Lower lobe of right lung (tissue), 2 donors: ENCODE results near the gene MLXIP. TPM values are rescaled to one million over a fixed set of nuclear protein-coding genes. Genes with fewer than 3 reads are reported as not detected.

ENCODE experiments used
- ATAC-seq, 2 donors: fragments of 200-7000 bp; cut with Tn5 transposase; one replicate each; pipeline ENCODE4 v1.9.1; 2020 to 2022; ENCODE audit warnings: mild to moderate bottlenecking in 2 of 2, moderate library complexity in 2 of 2
- DNase-seq: peaks from one replicate; pipeline ENCODE4 v3.0.0-alpha.2; 2020
- H3K27ac ChIP-seq: fragments of 200-600 bp; one replicate; pipeline ENCODE4 v1.8.0; 2022
- H3K27me3 ChIP-seq: fragments of 200-600 bp; one replicate; pipeline ENCODE4 v1.8.0; 2022; ENCODE audit warnings: low read depth
- H3K36me3 ChIP-seq: fragments of 200-600 bp; one replicate; pipeline ENCODE4 v1.8.0; 2022; ENCODE audit warnings: mild to moderate bottlenecking
- H3K4me1 ChIP-seq: fragments of 200-600 bp; one replicate; pipeline ENCODE4 v1.8.0; 2022
- H3K4me3 ChIP-seq: fragments of 200-600 bp; one replicate; pipeline ENCODE4 v1.8.0; 2022; ENCODE audit warnings: mild to moderate bottlenecking
- H3K9me3 ChIP-seq: fragments of 200-600 bp; one replicate; pipeline ENCODE4 v1.8.0; 2022
- intact Hi-C: fragments of 100-400 bp; cut with DNase I; formaldehyde crosslinking; loops from one replicate; pipeline ENCODE4 v1.11.0; 2022
- total RNA-seq: library from RNA; stranded (reverse); fragmentation: NEBNext Ultra II Directional; extraction: Animal tissue kit (Norgen Biotek cat#: 25700); gene quantifications from one replicate; pipeline ENCODE4 v1.2.1, GENCODE V29; 2021
- TF ChIP-seq, protein P1 (sequence below): fragments of 200-600 bp; IDR thresholded peaks from one replicate; pipeline ENCODE4 v1.8.0; 2022; ENCODE audit warnings: antibody characterized with exemption, mild to moderate bottlenecking
- donor health status: DM: no; HTN: yes; CAD: no; lungs with severe emphysema.

MLXIP gene
- total RNA-seq, 1 donor from 2014 or later: 55.9 TPM

DNA sequence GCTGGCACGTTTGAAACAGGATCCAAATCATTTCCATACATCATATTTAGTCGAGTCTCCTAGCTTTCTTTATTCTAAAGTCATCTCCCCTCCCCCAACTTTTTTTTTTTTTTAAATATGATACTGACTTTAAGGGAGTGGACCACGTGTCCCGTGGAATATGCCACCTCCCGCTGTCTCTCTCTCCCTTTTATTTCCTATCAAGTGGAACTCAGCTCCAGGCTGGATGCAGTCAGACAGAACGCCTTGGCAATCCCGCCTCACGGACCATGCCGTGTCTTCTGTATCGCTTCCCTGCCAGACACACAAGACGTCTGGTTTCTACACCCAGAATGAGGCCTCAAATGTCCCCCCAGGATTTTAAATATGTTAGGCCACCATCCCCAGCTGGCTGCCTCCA is 35.6 kb upstream of the MLXIP start:
- H3K27me3 ChIP-seq: no peaks in the 10 kb centered on the region
- no peaks in the 10 kb centered on the region for H3K9me3 ChIP-seq
- intact Hi-C loops: no loop called here
- peaks cover 20% of the 10 kb centered on the region for H3K36me3 ChIP-seq
- ATAC-seq (no peak), DNase-seq (no peak)
- no peaks in the 10 kb centered on the region for H3K4me1 ChIP-seq
- no peak overlapping the region for H3K4me3 ChIP-seq
- H3K27ac ChIP-seq: no peak overlapping the region
- TF ChIP-seq, protein P1, sequence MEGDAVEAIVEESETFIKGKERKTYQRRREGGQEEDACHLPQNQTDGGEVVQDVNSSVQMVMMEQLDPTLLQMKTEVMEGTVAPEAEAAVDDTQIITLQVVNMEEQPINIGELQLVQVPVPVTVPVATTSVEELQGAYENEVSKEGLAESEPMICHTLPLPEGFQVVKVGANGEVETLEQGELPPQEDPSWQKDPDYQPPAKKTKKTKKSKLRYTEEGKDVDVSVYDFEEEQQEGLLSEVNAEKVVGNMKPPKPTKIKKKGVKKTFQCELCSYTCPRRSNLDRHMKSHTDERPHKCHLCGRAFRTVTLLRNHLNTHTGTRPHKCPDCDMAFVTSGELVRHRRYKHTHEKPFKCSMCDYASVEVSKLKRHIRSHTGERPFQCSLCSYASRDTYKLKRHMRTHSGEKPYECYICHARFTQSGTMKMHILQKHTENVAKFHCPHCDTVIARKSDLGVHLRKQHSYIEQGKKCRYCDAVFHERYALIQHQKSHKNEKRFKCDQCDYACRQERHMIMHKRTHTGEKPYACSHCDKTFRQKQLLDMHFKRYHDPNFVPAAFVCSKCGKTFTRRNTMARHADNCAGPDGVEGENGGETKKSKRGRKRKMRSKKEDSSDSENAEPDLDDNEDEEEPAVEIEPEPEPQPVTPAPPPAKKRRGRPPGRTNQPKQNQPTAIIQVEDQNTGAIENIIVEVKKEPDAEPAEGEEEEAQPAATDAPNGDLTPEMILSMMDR: no peak

- no peaks in the 10 kb centered on the region for H3K4me1 ChIP-seq
- H3K36me3 ChIP-seq: peaks cover 20% of the 10 kb centered on the region
- TF ChIP-seq, protein P1: no peak
- H3K4me3 ChIP-seq: no peak overlapping the region
- no peaks in the 10 kb centered on the region for H3K9me3 ChIP-seq
- no peak overlapping the region for H3K27ac ChIP-seq
- H3K27me3 ChIP-seq: no peaks in the 10 kb centered on the region
- no peak for DNase-seq
- no peak for ATAC-seq
- intact Hi-C loops: no loop called here
Observed at GRCh38 chr12:122043476-122043875, 35.1 kb upstream of the MLXIP start.

DNA sequence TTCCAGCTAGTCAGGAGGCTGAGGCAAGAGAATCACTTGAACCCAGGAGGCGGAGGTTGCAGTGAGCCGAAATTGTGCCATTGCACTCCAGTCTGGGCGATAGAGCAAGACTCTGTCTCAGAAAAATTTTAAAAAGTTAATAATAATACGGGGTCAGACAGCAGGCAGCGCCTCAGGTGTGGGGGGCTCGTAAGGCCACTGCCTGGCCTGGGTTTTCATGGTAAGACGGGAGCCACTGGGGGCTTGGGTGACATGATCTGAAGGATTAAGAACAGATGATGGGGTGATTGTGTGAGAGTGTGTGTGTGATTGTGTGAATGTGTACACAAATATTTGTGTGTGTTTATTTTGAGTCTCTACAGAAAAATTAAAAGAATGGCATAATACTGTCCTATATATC is 33.3 kb upstream of the MLXIP start:
- DNase-seq: no peak
- no peak for ATAC-seq
- no peak overlapping the region for H3K4me3 ChIP-seq
- H3K36me3 ChIP-seq: peaks cover 20% of the 10 kb centered on the region
- H3K27me3 ChIP-seq: no peaks in the 10 kb centered on the region
- H3K4me1 ChIP-seq: no peaks in the 10 kb centered on the region
- no peaks in the 10 kb centered on the region for H3K9me3 ChIP-seq
- H3K27ac ChIP-seq: no peak overlapping the region
- TF ChIP-seq, protein P1: no peak
- intact Hi-C loops: no loop called here

- TF ChIP-seq, protein P1: no peak
- DNase-seq (no peak), ATAC-seq (no peak)
- H3K4me1 ChIP-seq: peaks cover 4% of the 10 kb centered on the region
- H3K36me3 ChIP-seq: peaks cover 20% of the 10 kb centered on the region
- H3K9me3 ChIP-seq: no peaks in the 10 kb centered on the region
- H3K4me3 ChIP-seq: no peak overlapping the region
- intact Hi-C loops: no loop called here
- no peaks in the 10 kb centered on the region for H3K27me3 ChIP-seq
- no peak overlapping the region for H3K27ac ChIP-seq
Observed at GRCh38 chr12:122046145-122046544, 32.4 kb upstream of the MLXIP start.

GRCh38 chr12:122048151-122048550 is 30.4 kb upstream of the MLXIP start:
- no peak overlapping the region for H3K27ac ChIP-seq
- H3K9me3 ChIP-seq: no peaks in the 10 kb centered on the region
- peaks cover 11% of the 10 kb centered on the region for H3K4me1 ChIP-seq
- peaks cover 20% of the 10 kb centered on the region for H3K36me3 ChIP-seq
- intact Hi-C loops: no loop called here
- ATAC-seq: peak in 1 of 2 donors; percentile 55
- no peak overlapping the region for H3K4me3 ChIP-seq
- TF ChIP-seq, protein P1: no peak
- H3K27me3 ChIP-seq: no peaks in the 10 kb centered on the region
- DNase-seq: no peak

DNA sequence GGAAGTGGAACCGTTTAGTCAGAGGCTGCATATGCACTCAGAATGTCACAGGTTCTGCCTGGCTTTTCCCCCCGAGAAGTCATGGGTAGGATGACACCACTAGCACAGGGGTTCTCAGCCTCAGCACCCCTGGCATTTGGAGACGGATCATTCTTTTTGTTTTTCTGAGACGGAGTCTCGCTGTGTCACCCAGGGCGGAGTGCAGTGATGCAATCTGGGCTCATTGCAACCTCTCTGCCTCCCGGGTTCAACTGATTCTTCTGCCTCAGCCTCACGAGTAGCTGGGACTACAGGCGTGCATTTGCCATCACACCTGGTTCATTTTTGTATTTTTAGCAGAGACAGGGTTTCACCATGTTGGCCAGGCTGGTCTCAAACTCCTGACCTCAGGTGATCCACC is 28.7 kb upstream of the MLXIP start:
- TF ChIP-seq, protein P1: no peak

More for the DNA sequence above, 28.7 kb upstream of the MLXIP start:
- Histone ChIP-seq H3K27me3 (no peaks in the 10 kb centered on the region), H3K27ac (no peak overlapping the region), H3K9me3 (no peaks in the 10 kb centered on the region), H3K4me3 (no peak overlapping the region), H3K36me3 (peaks cover 7% of the 10 kb centered on the region), H3K4me1 (peaks cover 15% of the 10 kb centered on the region)
- ATAC-seq (no peak), DNase-seq (no peak)
- intact Hi-C loops: loop anchor here (10.0 kb wide), 1 partner anchor 75 kb away; no protein-coding TSS in a partner anchor
